Neutrophil (primary cell): ENCODE results near the gene VPS26A.
A peak's percentile ranks its signal among the peaks of the same experiment; 100 is the strongest.
"Not testable (repeated sequence)": the region's sequence is repeated elsewhere in the genome, so short reads cannot be mapped to it uniquely, and the experiment has no call there.

ENCODE experiments used
- H3K27ac ChIP-seq: fragments of 200-600 bp; sonication (generic); 2 replicates; pipeline ENCODE4 v1.5.1; 2016; ENCODE audit warnings: mild to moderate bottlenecking, moderate library complexity
- H3K27me3 ChIP-seq: fragments of 200-600 bp; sonication (generic); 2 replicates; pipeline ENCODE4 v1.6.0; 2016; ENCODE audit warnings: mild to moderate bottlenecking
- H3K36me3 ChIP-seq: fragments of 200-600 bp; sonication (generic); 2 replicates; pipeline ENCODE4 v1.5.1; 2017
- H3K4me1 ChIP-seq, 2 experiments: fragments of 200-600 bp in 1 of 2; sonication (generic) in 1 of 2; 1 replicate in 1 of 2; 2 replicates in 1 of 2; pipeline versions ENCODE4 v1.5.1 to v1.6.1; 2013 to 2016; ENCODE audit warnings: low read depth in 1 of 2, low read length in 1 of 2, mild to moderate bottlenecking in 1 of 2, moderate library complexity in 1 of 2; ENCODE audit not compliant: control insufficient read depth in 1 of 2, insufficient read depth in 1 of 2
- H3K4me3 ChIP-seq, 2 experiments: fragments of 200-600 bp in 1 of 2; sonication (generic) in 1 of 2; 1 replicate in 1 of 2; 2 replicates in 1 of 2; pipeline ENCODE4 v1.5.1; 2013 to 2016; ENCODE audit warnings: low read depth in 1 of 2, low read length in 1 of 2, mild to moderate bottlenecking in 1 of 2, moderate library complexity in 1 of 2
- H3K9me3 ChIP-seq: fragments of 200-600 bp; sonication (generic); 2 replicates; pipeline ENCODE4 v1.5.1; 2016
- TF ChIP-seq, protein P1 (sequence below): fragments of 200-600 bp; sonication (generic); IDR thresholded peaks from 2 replicates; pipeline ENCODE4 v1.5.1; 2016; ENCODE audit warnings: antibody characterized with exemption

The VPS26A gene

GRCh38 chr10:69124563-69125268 lies 738 bp downstream of the VPS26A start:
- H3K27ac ChIP-seq = peak overlapping the region; percentile 99
- H3K4me1 ChIP-seq = peaks cover 22 to 27% of the 10 kb centered on the region in 2 experiments
- TF ChIP-seq, protein P1, sequence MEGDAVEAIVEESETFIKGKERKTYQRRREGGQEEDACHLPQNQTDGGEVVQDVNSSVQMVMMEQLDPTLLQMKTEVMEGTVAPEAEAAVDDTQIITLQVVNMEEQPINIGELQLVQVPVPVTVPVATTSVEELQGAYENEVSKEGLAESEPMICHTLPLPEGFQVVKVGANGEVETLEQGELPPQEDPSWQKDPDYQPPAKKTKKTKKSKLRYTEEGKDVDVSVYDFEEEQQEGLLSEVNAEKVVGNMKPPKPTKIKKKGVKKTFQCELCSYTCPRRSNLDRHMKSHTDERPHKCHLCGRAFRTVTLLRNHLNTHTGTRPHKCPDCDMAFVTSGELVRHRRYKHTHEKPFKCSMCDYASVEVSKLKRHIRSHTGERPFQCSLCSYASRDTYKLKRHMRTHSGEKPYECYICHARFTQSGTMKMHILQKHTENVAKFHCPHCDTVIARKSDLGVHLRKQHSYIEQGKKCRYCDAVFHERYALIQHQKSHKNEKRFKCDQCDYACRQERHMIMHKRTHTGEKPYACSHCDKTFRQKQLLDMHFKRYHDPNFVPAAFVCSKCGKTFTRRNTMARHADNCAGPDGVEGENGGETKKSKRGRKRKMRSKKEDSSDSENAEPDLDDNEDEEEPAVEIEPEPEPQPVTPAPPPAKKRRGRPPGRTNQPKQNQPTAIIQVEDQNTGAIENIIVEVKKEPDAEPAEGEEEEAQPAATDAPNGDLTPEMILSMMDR = no peak
- no peaks in the 10 kb centered on the region for H3K27me3 ChIP-seq
- H3K4me3 ChIP-seq = peak overlapping the region; percentile 88 to 89
- no peaks in the 10 kb centered on the region for H3K36me3 ChIP-seq
- H3K9me3 ChIP-seq = no peaks in the 10 kb centered on the region

- Histone ChIP-seq H3K27me3 (no peaks in the 10 kb centered on the region), H3K4me1 (peaks cover 22 to 27% of the 10 kb centered on the region in 2 experiments), H3K4me3 (peak overlapping the region in 1 of 2 experiments; percentile 88), H3K27ac (peak overlapping the region; percentile 99), H3K36me3 (no peaks in the 10 kb centered on the region), H3K9me3 (no peaks in the 10 kb centered on the region)
- TF ChIP-seq, protein P1 = no peak
These were observed 1.6 kb downstream of the VPS26A start for GRCh38 chr10:69125554-69125953.

DNA sequence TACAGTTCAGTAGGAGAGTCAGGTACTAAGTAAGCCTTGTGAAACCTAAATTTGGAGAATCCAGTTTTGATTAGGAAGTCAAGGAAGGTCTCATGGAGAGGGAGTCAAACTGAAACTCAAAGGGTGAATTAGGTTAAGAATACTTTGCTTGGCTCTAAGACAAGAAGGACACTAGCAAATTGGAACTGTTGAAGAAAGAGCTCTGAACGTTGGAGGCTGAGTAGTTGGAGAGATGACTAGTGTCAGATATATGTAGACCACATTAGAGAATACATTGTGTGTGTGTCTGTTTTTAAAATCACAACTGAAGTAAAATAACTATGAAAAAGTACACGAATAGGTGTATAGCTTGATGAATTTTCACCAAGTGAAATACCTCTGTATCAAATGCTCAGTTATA lies 6.3 kb downstream of the VPS26A start:
- Histone ChIP-seq H3K9me3 (no peaks in the 10 kb centered on the region), H3K27me3 (no peaks in the 10 kb centered on the region), H3K36me3 (peaks cover 8% of the 10 kb centered on the region), H3K4me3 (no peak overlapping the region), H3K27ac (no peak overlapping the region), H3K4me1 (peaks cover 11 to 12% of the 10 kb centered on the region in 2 experiments)
- TF ChIP-seq, protein P1 = no peak

DNA sequence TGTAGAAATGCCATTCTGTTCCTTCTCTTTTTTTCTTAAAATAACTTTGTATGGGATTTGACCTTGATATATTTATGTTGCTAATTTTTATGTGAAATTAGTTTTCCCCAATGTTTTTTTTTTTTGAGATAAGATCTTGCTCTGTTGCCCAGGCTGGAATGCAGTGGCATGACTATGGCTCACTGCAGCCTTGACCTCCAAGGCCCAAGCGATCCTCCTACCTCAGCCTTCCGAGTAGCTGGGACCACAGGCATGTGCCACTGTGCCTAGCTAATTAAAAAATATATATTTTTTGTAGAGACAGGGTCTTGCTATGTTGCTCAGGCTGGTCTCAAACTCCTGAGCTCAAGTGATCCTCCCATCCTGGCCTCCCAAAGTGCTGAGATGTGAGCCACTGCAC lies 16.0 kb downstream of the VPS26A start:
- TF ChIP-seq, protein P1 = no peak
- Histone ChIP-seq H3K4me1 (peaks cover 10 to 13% of the 10 kb centered on the region in 2 experiments), H3K27ac (no peak overlapping the region), H3K36me3 (peaks cover 10% of the 10 kb centered on the region), H3K27me3 (no peaks in the 10 kb centered on the region), H3K4me3 (no peak overlapping the region), H3K9me3 (no peaks in the 10 kb centered on the region)

- no peak overlapping the region for H3K27ac ChIP-seq
- no peak overlapping the region for H3K4me3 ChIP-seq
- H3K36me3 ChIP-seq = peaks cover 10% of the 10 kb centered on the region
- no peaks in the 10 kb centered on the region for H3K9me3 ChIP-seq
- TF ChIP-seq, protein P1 = no peak
- H3K27me3 ChIP-seq = no peaks in the 10 kb centered on the region
- peaks cover 10 to 13% of the 10 kb centered on the region in 2 experiments for H3K4me1 ChIP-seq
These were observed 17.3 kb downstream of the VPS26A start for GRCh38 chr10:69141304-69141703.

DNA sequence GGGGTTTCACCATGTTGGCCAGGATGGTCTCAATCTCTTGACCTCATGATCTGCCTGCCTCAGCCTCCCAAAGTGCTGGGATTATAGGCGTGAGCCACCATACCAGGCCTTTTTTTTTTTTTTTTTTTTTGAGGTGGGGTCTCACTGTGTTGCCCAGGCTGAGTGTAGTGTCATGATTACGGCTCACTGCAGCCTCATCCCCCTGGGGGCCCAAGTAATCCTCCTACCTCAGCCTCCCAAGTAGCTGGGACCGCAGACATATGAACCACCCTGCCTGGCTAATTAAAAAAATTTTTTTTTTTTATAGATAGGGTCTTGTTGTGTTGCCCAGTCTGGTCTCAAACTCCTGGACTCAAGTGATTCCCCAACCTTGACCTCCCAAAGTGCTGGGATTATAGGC lies 18.1 kb downstream of the VPS26A start:
- not testable (repeated sequence) for H3K27me3 ChIP-seq, H3K9me3 ChIP-seq, H3K36me3 ChIP-seq, H3K4me3 ChIP-seq, H3K27ac ChIP-seq
- H3K4me1 ChIP-seq = peaks cover 16 to 20% of the 10 kb centered on the region in 2 experiments
